Liver (tissue), 9 donors: Measurements from ENCODE around the gene PARD6A. TPM values are rescaled to one million over a fixed set of nuclear protein-coding genes. Genes with fewer than 3 reads are reported as not detected.

Source experiments
- DNase-seq: peaks from one replicate; pipeline ENCODE4 v3.0.0-alpha.2; 2017; ENCODE audit warnings: low spot score
- H3K27ac ChIP-seq, 2 donors: one replicate each; pipeline ENCODE4 v1.7.0; 2013; ENCODE audit warnings: inconsistent platforms in 2 of 2, low read length in 2 of 2, control low read depth in 1 of 2, low read depth in 1 of 2, mild to moderate bottlenecking in 1 of 2
- H3K27me3 ChIP-seq, 4 donors: one replicate each; pipeline versions ENCODE4 v1.6.1 to v1.7.0; 2013; ENCODE audit warnings: low read length in 3 of 4, inconsistent platforms in 1 of 4, mild to moderate bottlenecking in 1 of 4, moderate library complexity in 1 of 4; ENCODE audit not compliant: control insufficient read depth in 4 of 4, insufficient read depth in 4 of 4
- H3K36me3 ChIP-seq, 4 donors: one replicate each; pipeline versions ENCODE4 v1.6.1 to v1.7.0; 2013; ENCODE audit warnings: low read length in 3 of 4, mild to moderate bottlenecking in 3 of 4, low read depth in 1 of 4, moderate library complexity in 1 of 4; ENCODE audit not compliant: control insufficient read depth in 4 of 4, insufficient read depth in 3 of 4
- H3K4me1 ChIP-seq, 4 donors: one replicate each; pipeline versions ENCODE4 v1.6.1 to v1.7.0; 2013; ENCODE audit warnings: low read length in 3 of 4, mild to moderate bottlenecking in 3 of 4, moderate library complexity in 1 of 4; ENCODE audit not compliant: control insufficient read depth in 4 of 4, insufficient read depth in 4 of 4
- H3K4me3 ChIP-seq, 3 donors: one replicate each; pipeline versions ENCODE4 v1.6.1 to v1.7.0; 2013; ENCODE audit warnings: low read length in 3 of 3, control low read depth in 1 of 3, low read depth in 1 of 3, mild to moderate bottlenecking in 1 of 3
- H3K9ac ChIP-seq, 2 donors: one replicate each; pipeline ENCODE4 v1.7.0; 2013; ENCODE audit warnings: low read length in 2 of 2, mild to moderate bottlenecking in 2 of 2, moderate library complexity in 2 of 2, control low read depth in 1 of 2, low read depth in 1 of 2
- H3K9me3 ChIP-seq, 4 donors: one replicate each; pipeline versions ENCODE4 v1.6.1 to v1.7.0; 2013; ENCODE audit warnings: low read length in 3 of 4; ENCODE audit not compliant: control insufficient read depth in 4 of 4
- ATF3 ChIP-seq: IDR thresholded peaks from 2 replicates; pipeline ENCODE4 v1.6.1; 2016; ENCODE audit warnings: antibody characterized with exemption
- EGR1 ChIP-seq, 2 donors: IDR thresholded peaks; 2 replicates each; pipeline ENCODE4 v1.6.1; 2016 to 2018; ENCODE audit warnings: antibody characterized with exemption in 2 of 2, low read depth in 2 of 2
- FOXA1 ChIP-seq: IDR thresholded peaks from 2 replicates; pipeline ENCODE4 v1.6.1; 2016; ENCODE audit warnings: antibody characterized with exemption
- FOXA2 ChIP-seq: IDR thresholded peaks from 2 replicates; pipeline ENCODE4 v1.6.1; 2016; ENCODE audit warnings: antibody characterized with exemption
- GABPA ChIP-seq, 2 donors: IDR thresholded peaks in 1 of 2; conservative IDR thresholded peaks in 1 of 2; 2 replicates each; pipeline ENCODE4 v1.6.1; 2016; ENCODE audit warnings: antibody characterized with exemption in 2 of 2, mild to moderate bottlenecking in 1 of 2, moderate library complexity in 1 of 2
- HNF4A ChIP-seq, 2 donors: conservative IDR thresholded peaks; 2 replicates each; pipeline ENCODE4 v1.6.1; 2016; ENCODE audit warnings: antibody characterized with exemption in 2 of 2, mild to moderate bottlenecking in 2 of 2
- HNF4G ChIP-seq: IDR thresholded peaks from 2 replicates; pipeline ENCODE4 v1.6.1; 2016; ENCODE audit warnings: antibody characterized with exemption
- JUND ChIP-seq, 2 donors: IDR thresholded peaks; 2 replicates each; pipeline ENCODE4 v1.6.1; 2016; ENCODE audit warnings: antibody characterized with exemption in 2 of 2
- NR2F2 ChIP-seq: IDR thresholded peaks from 2 replicates; pipeline ENCODE4 v1.6.1; 2016; ENCODE audit warnings: antibody characterized with exemption
- RAD21 ChIP-seq, 2 donors: IDR thresholded peaks; 2 replicates each; pipeline ENCODE4 v1.6.1; 2016; ENCODE audit warnings: antibody characterized with exemption in 2 of 2, mild to moderate bottlenecking in 2 of 2
- RXRA ChIP-seq, 2 donors: IDR thresholded peaks; 2 replicates each; pipeline ENCODE4 v1.6.1; 2017 to 2018; ENCODE audit warnings: antibody characterized with exemption in 2 of 2, mild to moderate bottlenecking in 1 of 2
- SP1 ChIP-seq: IDR thresholded peaks from 2 replicates; pipeline ENCODE4 v1.6.1; 2018; ENCODE audit warnings: antibody characterized with exemption, mild to moderate bottlenecking
- TAF1 ChIP-seq: conservative IDR thresholded peaks from 2 replicates; pipeline ENCODE4 v1.6.1; 2016; ENCODE audit warnings: antibody characterized with exemption, mild to moderate bottlenecking
- YY1 ChIP-seq: IDR thresholded peaks from 2 replicates; pipeline ENCODE4 v1.6.1; 2016; ENCODE audit warnings: antibody characterized with exemption, mild to moderate bottlenecking
- WGBS: extraction: QIAGEN DNeasy Blood & Tissue Kit; methylation state at CpG from one replicate; pipeline ENCODE4 v1.1.7; 2013; 5-methylcytosine and 5-hydroxymethylcytosine counted together
- polyA plus RNA-seq, 2 donors: library from polyadenylated mRNA; stranded (reverse) in 1 of 2; unstranded in 1 of 2; fragments of 200-250 nt in 1 of 2; fragments of >200 nt in 1 of 2; fragmentation: Nextera tagmentation in 1 of 2; extraction: Ambion mirVana in 1 of 2; gene quantifications; one replicate each; pipeline versions ENCODE4 v1.2.1 to v1.2.3, GENCODE V29; 2013 to 2015
- total RNA-seq, 2 donors: library from RNA; depleted of rRNA; stranded (reverse); fragments of >200 nt; gene quantifications; one replicate each; pipeline ENCODE4 v1.2.3, GENCODE V29; 2014
- TF ChIP-seq, protein P1 (sequence below): IDR thresholded peaks from 2 replicates; pipeline ENCODE4 v1.6.1; 2016; ENCODE audit warnings: antibody characterized with exemption
- TF ChIP-seq, protein P2 (sequence below): IDR thresholded peaks from 2 replicates; pipeline ENCODE4 v1.6.1; 2016; ENCODE audit warnings: antibody characterized with exemption
- TF ChIP-seq, protein P3 (sequence below): fragments of 150-350 bp; IDR thresholded peaks from 2 replicates; pipeline ENCODE4 v1.5.1; 2017; ENCODE audit warnings: improper control_type of control experiment, low read depth, low read length; ENCODE audit not compliant: missing input control
- TF ChIP-seq, protein P4 (sequence below): IDR thresholded peaks from 2 replicates; pipeline ENCODE4 v1.6.1; 2016; ENCODE audit warnings: antibody characterized with exemption, mild to moderate bottlenecking
- donor health status: healthy.
- donor health status: healthy.
- donor health status: healthy.
- donor health status: healthy.
- donor health status: healthy.

The PARD6A gene
- total and polyA plus RNA-seq, 4 donors = 0.42 to 2.4 (median 1.8) TPM

GRCh38 chr16:67664258-67664657 lies 3.5 kb downstream of the PARD6A start:
- no peak overlapping the region for H3K9ac ChIP-seq
- no peaks in the 10 kb centered on the region for H3K9me3 ChIP-seq
- WGBS = 92% methylated on average over 4 of the region's 4 CpGs
- no peak overlapping the region for H3K4me3 ChIP-seq
- peak overlapping the region in 1 of 2 donors; percentile 58 for H3K27ac ChIP-seq
- no peak for DNase-seq
- H3K4me1 ChIP-seq = peaks cover 24 to 80% (median 58%) of the 10 kb centered on the region in 4 donors
- TF ChIP-seq GABPA (IDR thresholded peaks at IDR 0.05 in 1 of 2, conservative IDR thresholded peaks at IDR 0.05 in 1 of 2) (no peak), RAD21 (IDR thresholded peaks at IDR 0.05) (no peak), EGR1 (IDR thresholded peaks at IDR 0.05; ENCODE audit: low read depth in 2 of 2) (no peak), ATF3 (no peak)
- H3K27me3 ChIP-seq = no peaks in the 10 kb centered on the region
- H3K36me3 ChIP-seq = no peaks in the 10 kb centered on the region

DNA sequence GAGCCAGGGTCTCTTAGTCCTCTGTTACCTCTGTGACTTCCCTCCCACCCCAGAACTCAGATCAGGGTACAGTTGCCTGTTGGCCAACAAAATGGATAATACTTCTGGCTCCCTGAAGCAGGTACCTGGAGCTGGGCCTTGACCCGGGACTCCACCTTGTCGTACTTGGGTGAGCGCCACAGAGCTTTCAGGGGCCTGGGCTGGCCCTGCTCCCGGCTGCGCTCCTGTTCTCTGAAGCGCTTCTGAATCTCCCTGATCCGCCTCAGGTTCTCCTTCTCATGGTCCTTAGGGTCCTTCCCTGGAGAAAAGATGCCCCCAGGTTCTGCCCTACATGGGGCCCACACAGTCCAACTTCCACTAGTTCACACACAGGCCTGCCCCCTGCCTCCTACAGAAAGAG lies 4.1 kb downstream of the PARD6A start:
- no peak overlapping the region for H3K9ac ChIP-seq
- no peaks in the 10 kb centered on the region for H3K36me3 ChIP-seq
- no peaks in the 10 kb centered on the region for H3K9me3 ChIP-seq
- DNase-seq = no peak
- 89% methylated on average over 7 of the region's 7 CpGs for WGBS
- H3K27ac ChIP-seq = no peak overlapping the region
- TF ChIP-seq FOXA2 = no peak
- no peak for TF ChIP-seq HNF4A (conservative IDR thresholded peaks at IDR 0.05)
- no peak for TF ChIP-seq ATF3
- no peak for TF ChIP-seq HNF4G
- no peak for TF ChIP-seq RXRA (IDR thresholded peaks at IDR 0.05)
- no peak for TF ChIP-seq YY1
- TF ChIP-seq, protein P1, sequence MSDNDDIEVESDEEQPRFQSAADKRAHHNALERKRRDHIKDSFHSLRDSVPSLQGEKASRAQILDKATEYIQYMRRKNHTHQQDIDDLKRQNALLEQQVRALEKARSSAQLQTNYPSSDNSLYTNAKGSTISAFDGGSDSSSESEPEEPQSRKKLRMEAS = no peak
- no peak for TF ChIP-seq TAF1
- TF ChIP-seq, protein P2, sequence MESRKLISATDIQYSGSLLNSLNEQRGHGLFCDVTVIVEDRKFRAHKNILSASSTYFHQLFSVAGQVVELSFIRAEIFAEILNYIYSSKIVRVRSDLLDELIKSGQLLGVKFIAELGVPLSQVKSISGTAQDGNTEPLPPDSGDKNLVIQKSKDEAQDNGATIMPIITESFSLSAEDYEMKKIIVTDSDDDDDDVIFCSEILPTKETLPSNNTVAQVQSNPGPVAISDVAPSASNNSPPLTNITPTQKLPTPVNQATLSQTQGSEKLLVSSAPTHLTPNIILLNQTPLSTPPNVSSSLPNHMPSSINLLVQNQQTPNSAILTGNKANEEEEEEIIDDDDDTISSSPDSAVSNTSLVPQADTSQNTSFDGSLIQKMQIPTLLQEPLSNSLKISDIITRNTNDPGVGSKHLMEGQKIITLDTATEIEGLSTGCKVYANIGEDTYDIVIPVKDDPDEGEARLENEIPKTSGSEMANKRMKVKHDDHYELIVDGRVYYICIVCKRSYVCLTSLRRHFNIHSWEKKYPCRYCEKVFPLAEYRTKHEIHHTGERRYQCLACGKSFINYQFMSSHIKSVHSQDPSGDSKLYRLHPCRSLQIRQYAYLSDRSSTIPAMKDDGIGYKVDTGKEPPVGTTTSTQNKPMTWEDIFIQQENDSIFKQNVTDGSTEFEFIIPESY = no peak
- TF ChIP-seq FOXA1 = no peak
- no peak for TF ChIP-seq SP1
- no peak for TF ChIP-seq JUND (IDR thresholded peaks at IDR 0.05)
- TF ChIP-seq, protein P3, sequence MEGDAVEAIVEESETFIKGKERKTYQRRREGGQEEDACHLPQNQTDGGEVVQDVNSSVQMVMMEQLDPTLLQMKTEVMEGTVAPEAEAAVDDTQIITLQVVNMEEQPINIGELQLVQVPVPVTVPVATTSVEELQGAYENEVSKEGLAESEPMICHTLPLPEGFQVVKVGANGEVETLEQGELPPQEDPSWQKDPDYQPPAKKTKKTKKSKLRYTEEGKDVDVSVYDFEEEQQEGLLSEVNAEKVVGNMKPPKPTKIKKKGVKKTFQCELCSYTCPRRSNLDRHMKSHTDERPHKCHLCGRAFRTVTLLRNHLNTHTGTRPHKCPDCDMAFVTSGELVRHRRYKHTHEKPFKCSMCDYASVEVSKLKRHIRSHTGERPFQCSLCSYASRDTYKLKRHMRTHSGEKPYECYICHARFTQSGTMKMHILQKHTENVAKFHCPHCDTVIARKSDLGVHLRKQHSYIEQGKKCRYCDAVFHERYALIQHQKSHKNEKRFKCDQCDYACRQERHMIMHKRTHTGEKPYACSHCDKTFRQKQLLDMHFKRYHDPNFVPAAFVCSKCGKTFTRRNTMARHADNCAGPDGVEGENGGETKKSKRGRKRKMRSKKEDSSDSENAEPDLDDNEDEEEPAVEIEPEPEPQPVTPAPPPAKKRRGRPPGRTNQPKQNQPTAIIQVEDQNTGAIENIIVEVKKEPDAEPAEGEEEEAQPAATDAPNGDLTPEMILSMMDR = no peak
- TF ChIP-seq RAD21 (IDR thresholded peaks at IDR 0.05) = no peak
- TF ChIP-seq GABPA (IDR thresholded peaks at IDR 0.05 in 1 of 2, conservative IDR thresholded peaks at IDR 0.05 in 1 of 2) = no peak
- TF ChIP-seq, protein P4, sequence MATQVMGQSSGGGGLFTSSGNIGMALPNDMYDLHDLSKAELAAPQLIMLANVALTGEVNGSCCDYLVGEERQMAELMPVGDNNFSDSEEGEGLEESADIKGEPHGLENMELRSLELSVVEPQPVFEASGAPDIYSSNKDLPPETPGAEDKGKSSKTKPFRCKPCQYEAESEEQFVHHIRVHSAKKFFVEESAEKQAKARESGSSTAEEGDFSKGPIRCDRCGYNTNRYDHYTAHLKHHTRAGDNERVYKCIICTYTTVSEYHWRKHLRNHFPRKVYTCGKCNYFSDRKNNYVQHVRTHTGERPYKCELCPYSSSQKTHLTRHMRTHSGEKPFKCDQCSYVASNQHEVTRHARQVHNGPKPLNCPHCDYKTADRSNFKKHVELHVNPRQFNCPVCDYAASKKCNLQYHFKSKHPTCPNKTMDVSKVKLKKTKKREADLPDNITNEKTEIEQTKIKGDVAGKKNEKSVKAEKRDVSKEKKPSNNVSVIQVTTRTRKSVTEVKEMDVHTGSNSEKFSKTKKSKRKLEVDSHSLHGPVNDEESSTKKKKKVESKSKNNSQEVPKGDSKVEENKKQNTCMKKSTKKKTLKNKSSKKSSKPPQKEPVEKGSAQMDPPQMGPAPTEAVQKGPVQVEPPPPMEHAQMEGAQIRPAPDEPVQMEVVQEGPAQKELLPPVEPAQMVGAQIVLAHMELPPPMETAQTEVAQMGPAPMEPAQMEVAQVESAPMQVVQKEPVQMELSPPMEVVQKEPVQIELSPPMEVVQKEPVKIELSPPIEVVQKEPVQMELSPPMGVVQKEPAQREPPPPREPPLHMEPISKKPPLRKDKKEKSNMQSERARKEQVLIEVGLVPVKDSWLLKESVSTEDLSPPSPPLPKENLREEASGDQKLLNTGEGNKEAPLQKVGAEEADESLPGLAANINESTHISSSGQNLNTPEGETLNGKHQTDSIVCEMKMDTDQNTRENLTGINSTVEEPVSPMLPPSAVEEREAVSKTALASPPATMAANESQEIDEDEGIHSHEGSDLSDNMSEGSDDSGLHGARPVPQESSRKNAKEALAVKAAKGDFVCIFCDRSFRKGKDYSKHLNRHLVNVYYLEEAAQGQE = no peak
- no peak for TF ChIP-seq NR2F2
- no peaks in the 10 kb centered on the region for H3K27me3 ChIP-seq
- peaks cover 21 to 78% (median 54%) of the 10 kb centered on the region in 4 donors for H3K4me1 ChIP-seq
- H3K4me3 ChIP-seq = no peak overlapping the region
